Endodermal cell (in vitro differentiated cells): Measurements from ENCODE around the gene ANKRD33B. TPM values are rescaled to one million over a fixed set of nuclear protein-coding genes. Genes with fewer than 3 reads are reported as not detected.
A peak's percentile ranks its signal among the peaks of the same experiment; 100 is the strongest.

Experiments used
- DNase-seq: peaks from one replicate; pipeline ENCODE4 v3.0.0-alpha.2; 2017
- H3K27ac ChIP-seq: 2 replicates; pipeline ENCODE4 v1.5.1; 2013; ENCODE audit warnings: mild to moderate bottlenecking, low read depth, low read length, moderate library complexity
- H3K27me3 ChIP-seq: 2 replicates; pipeline ENCODE4 v1.6.1; 2013; ENCODE audit warnings: mild to moderate bottlenecking, low read length, moderate library complexity; ENCODE audit not compliant: insufficient read depth, control insufficient read depth, poor library complexity, severe bottlenecking
- H3K36me3 ChIP-seq: 2 replicates; pipeline ENCODE4 v1.7.0; 2013; ENCODE audit warnings: mild to moderate bottlenecking, low read length, moderate library complexity; ENCODE audit not compliant: control insufficient read depth, insufficient read depth
- H3K4me1 ChIP-seq: one replicate; pipeline ENCODE4 v1.7.0; 2013; ENCODE audit warnings: low read length; ENCODE audit not compliant: control insufficient read depth, insufficient read depth
- H3K4me3 ChIP-seq: 2 replicates; pipeline ENCODE4 v1.5.1; 2013; ENCODE audit warnings: mild to moderate bottlenecking, low read length, moderate library complexity
- H3K9ac ChIP-seq: 2 replicates; pipeline ENCODE4 v1.6.1; 2013; ENCODE audit warnings: mild to moderate bottlenecking, low read length, moderate library complexity; ENCODE audit not compliant: poor library complexity, severe bottlenecking; ENCODE audit errors: extremely low read depth
- H3K9me3 ChIP-seq: 2 replicates; pipeline ENCODE4 v1.6.1; 2013; ENCODE audit warnings: mild to moderate bottlenecking, low read length, moderate library complexity; ENCODE audit not compliant: control insufficient read depth
- H3K27ac Mint-ChIP-seq: 2 replicates; pipeline ENCODE4 v1.8.0; 2020; ENCODE audit warnings: mixed read lengths
- H3K27me3 Mint-ChIP-seq: 2 replicates; pipeline ENCODE4 v1.8.0; 2021; ENCODE audit warnings: mild to moderate bottlenecking, mixed read lengths; ENCODE audit not compliant: insufficient read depth
- H3K36me3 Mint-ChIP-seq: 2 replicates; pipeline ENCODE4 v1.8.0; 2020; ENCODE audit warnings: low read depth, mixed read lengths
- H3K4me1 Mint-ChIP-seq: 2 replicates; pipeline ENCODE4 v1.8.0; 2020; ENCODE audit warnings: mixed read lengths
- H3K4me3 Mint-ChIP-seq: 2 replicates; pipeline ENCODE4 v1.8.0; 2020; ENCODE audit warnings: mild to moderate bottlenecking, moderate library complexity, mixed read lengths
- H3K9me3 Mint-ChIP-seq: 2 replicates; pipeline ENCODE4 v1.8.0; 2020; ENCODE audit warnings: mild to moderate bottlenecking, mixed read lengths
- CTCF ChIP-seq: fragments of 200-600 bp; sonication (generic); conservative IDR thresholded peaks from 2 replicates; pipeline ENCODE4 v1.5.0; 2021; ENCODE audit warnings: antibody characterized with exemption, mild to moderate bottlenecking
- WGBS, 2 experiments: methylation state at CpG; one replicate each; pipeline versions ENCODE4 v1.1.5 to v1.1.7; 2013; ENCODE audit warnings: missing lambda C conversion rate in 2 of 2, mixed read lengths in 1 of 2; ENCODE audit not compliant: insufficient coverage in 1 of 2, insufficient read length in 1 of 2; 5-methylcytosine and 5-hydroxymethylcytosine counted together
- total RNA-seq, 2 donors: library from RNA; stranded (reverse); fragmentation: NEBNext Ultra II Directional in 1 of 2; extraction: Animal tissue kit (Norgen Biotek cat#: 25700) in 1 of 2; gene quantifications; 2 replicates in 1 of 2; 3 replicates in 1 of 2; pipeline ENCODE4 v1.2.1, GENCODE V29; 2021

The ANKRD33B gene
- total RNA-seq, 2 donors from 2014 or later: 21.9 to 37.2 TPM

DNA sequence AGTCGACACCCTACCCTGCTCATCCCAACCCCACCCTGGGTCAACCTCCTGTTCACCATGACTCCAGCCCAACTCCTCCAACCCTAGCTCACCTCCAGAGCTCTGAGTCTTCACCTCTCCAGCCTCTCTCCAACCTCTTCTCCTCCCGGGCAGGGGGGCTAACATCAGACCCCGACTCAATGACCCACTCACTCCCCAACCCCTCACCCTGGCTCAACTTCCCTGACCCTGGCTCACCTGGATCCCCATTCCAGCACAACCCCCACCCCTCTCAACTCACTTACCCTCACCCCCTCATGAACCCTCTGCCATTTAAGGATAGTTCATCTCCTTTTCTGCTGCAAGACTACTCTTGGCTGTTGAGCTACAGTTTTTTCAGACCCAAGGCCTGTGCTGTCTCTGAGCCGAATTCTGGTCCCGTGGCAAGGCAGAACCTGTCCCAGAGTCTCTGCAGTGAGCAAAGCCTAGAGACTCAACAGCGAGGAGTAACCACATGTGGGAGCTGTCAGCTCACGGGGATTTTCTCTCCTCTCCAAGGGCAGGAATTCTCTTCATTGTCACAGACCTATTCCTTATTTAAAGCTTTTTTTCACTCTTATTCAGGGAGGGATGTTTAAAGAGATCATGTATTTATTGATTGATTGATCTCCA is 29.8 kb downstream of the ANKRD33B start:
- Mint-ChIP-seq H3K9me3 (peaks cover 8% of the 10 kb centered on the region), H3K4me1 (peaks cover 24% of the 10 kb centered on the region), H3K36me3 (peaks cover 9% of the 10 kb centered on the region), H3K27me3 (no peaks in the 10 kb centered on the region), H3K27ac (no peak overlapping the region), H3K4me3 (no peak overlapping the region)
- no peak overlapping the region for H3K9ac ChIP-seq
- H3K4me1 ChIP-seq: no peaks in the 10 kb centered on the region
- peak; percentile 20 for TF ChIP-seq CTCF
- H3K27me3 ChIP-seq: no peaks in the 10 kb centered on the region
- no peak overlapping the region for H3K4me3 ChIP-seq
- 85 to 100% methylated on average over 1 to 7 of the region's 7 CpGs for WGBS, 2 experiments
- H3K9me3 ChIP-seq: peaks cover 9% of the 10 kb centered on the region
- no peak overlapping the region for H3K27ac ChIP-seq
- H3K36me3 ChIP-seq: peaks cover 3% of the 10 kb centered on the region
- no peak for DNase-seq

DNA sequence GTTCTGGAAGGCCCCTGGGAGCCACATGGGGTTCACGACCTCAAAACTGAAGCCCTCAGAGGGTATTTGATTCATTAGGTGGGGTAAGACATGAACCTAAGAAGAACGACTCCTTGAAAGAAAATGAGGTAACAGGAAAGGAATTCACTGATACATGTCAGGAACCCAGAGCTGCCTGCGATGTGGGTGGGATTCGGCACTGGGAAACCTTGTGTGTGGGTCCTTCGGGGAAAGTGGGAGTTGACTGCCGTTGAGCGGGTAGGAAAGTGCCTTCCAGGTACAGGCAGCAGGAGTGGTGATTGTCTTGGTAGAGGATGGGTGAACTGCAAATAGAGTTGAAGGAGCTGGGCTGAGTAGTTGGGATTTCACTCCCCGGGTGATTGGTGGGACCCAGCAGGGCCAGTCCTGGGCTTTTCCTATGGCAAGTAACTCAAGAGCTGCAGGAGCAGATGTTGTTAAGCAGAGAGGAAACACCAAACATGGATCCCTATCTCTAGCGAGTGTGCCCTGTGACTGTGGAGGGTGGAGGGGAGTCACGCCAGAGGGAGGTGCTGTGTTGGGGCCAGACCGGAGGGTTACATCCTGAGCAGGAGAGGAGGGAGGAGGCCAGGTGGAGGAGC is 30.8 kb downstream of the ANKRD33B start:
- DNase-seq: peak; percentile 54
- no peak overlapping the region for H3K9ac ChIP-seq
- H3K4me1 Mint-ChIP-seq: peaks cover 19% of the 10 kb centered on the region
- peaks cover 3% of the 10 kb centered on the region for H3K36me3 ChIP-seq
- no peaks in the 10 kb centered on the region for H3K4me1 ChIP-seq
- H3K9me3 Mint-ChIP-seq: peaks cover under 1% of the 10 kb centered on the region
- WGBS, 2 experiments: 91 to 93% methylated on average over 8 to 11 of the region's 11 CpGs
- no peak overlapping the region for H3K4me3 ChIP-seq
- H3K27me3 ChIP-seq: no peaks in the 10 kb centered on the region
- H3K27ac ChIP-seq: no peak overlapping the region
- H3K9me3 ChIP-seq: no peaks in the 10 kb centered on the region
- H3K27ac Mint-ChIP-seq: no peak overlapping the region
- no peak overlapping the region for H3K4me3 Mint-ChIP-seq
- no peaks in the 10 kb centered on the region for H3K27me3 Mint-ChIP-seq
- no peak for TF ChIP-seq CTCF
- H3K36me3 Mint-ChIP-seq: peaks cover 2% of the 10 kb centered on the region

GRCh38 chr5:10595293-10595671 is 31.4 kb downstream of the ANKRD33B start:
- H3K4me1 Mint-ChIP-seq: peaks cover 18% of the 10 kb centered on the region
- no peaks in the 10 kb centered on the region for H3K4me1 ChIP-seq
- no peak overlapping the region for H3K4me3 ChIP-seq
- TF ChIP-seq CTCF: no peak
- WGBS, 2 experiments: 92 to 97% methylated on average over 4 to 6 of the region's 6 CpGs
- no peak overlapping the region for H3K27ac Mint-ChIP-seq
- H3K4me3 Mint-ChIP-seq: no peak overlapping the region
- H3K27me3 ChIP-seq: no peaks in the 10 kb centered on the region
- no peak overlapping the region for H3K9ac ChIP-seq
- no peaks in the 10 kb centered on the region for H3K9me3 Mint-ChIP-seq
- H3K36me3 Mint-ChIP-seq: peaks cover 2% of the 10 kb centered on the region
- DNase-seq: no peak
- H3K27me3 Mint-ChIP-seq: no peaks in the 10 kb centered on the region
- peaks cover 3% of the 10 kb centered on the region for H3K36me3 ChIP-seq
- H3K27ac ChIP-seq: no peak overlapping the region
- H3K9me3 ChIP-seq: no peaks in the 10 kb centered on the region
